ENCODE results near the gene ETV7. TPM values are rescaled to one million over a fixed set of nuclear protein-coding genes. Genes with fewer than 3 reads are reported as not detected.

ETV7 gene
- total RNA-seq, 4 donors from 2014 or later = 14.3 to 30.0 (median 15.0) TPM

DNA sequence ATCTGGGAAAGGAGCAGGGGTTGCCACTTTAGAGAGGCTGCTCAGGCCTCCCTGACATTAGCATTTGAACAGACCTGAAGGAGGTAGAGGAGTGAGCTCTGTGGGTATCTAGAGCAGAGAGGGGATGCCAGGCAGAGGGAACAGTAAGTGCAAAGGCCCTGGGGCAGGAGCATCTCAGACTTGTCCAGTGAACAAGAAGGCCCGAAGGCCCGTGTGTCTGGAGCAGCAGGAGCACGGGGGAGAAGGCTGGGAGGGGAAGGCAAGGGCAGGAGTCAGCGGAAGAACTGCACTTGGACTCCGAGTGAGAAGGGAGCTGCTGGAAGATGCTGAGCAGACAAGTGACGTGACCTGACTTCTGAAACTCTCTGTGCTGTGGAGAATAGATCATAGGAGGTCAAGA, 15.4 kb downstream of the ETV7 start:
- TF ChIP-seq, protein P1, sequence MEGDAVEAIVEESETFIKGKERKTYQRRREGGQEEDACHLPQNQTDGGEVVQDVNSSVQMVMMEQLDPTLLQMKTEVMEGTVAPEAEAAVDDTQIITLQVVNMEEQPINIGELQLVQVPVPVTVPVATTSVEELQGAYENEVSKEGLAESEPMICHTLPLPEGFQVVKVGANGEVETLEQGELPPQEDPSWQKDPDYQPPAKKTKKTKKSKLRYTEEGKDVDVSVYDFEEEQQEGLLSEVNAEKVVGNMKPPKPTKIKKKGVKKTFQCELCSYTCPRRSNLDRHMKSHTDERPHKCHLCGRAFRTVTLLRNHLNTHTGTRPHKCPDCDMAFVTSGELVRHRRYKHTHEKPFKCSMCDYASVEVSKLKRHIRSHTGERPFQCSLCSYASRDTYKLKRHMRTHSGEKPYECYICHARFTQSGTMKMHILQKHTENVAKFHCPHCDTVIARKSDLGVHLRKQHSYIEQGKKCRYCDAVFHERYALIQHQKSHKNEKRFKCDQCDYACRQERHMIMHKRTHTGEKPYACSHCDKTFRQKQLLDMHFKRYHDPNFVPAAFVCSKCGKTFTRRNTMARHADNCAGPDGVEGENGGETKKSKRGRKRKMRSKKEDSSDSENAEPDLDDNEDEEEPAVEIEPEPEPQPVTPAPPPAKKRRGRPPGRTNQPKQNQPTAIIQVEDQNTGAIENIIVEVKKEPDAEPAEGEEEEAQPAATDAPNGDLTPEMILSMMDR (IDR thresholded peaks at IDR 0.05) = no peak
- TF ChIP-seq POLR2A (IDR thresholded peaks at IDR 0.05) = no peak
- H3K4me3 ChIP-seq (ENCODE audit: low read depth, poor library complexity, severe bottlenecking) = no peak overlapping the region
- WGBS, 2 donors = 93% methylated on average over 6 of the region's 6 CpGs
- intact Hi-C loops (cut with DNase I; ENCODE audit: low total_unique reads) = no loop called here
- no peak for DNase-seq (ENCODE audit: low spot score in 2 of 2)

- no peak overlapping the region for H3K4me3 ChIP-seq (ENCODE audit: low read depth, poor library complexity, severe bottlenecking)
- DNase-seq (ENCODE audit: low spot score in 2 of 2) = no peak
- intact Hi-C loops (cut with DNase I; ENCODE audit: low total_unique reads) = no loop called here
- 78 to 91% methylated on average over 4 to 9 of the region's 9 CpGs for WGBS, 2 donors
- TF ChIP-seq POLR2A (IDR thresholded peaks at IDR 0.05) = no peak
- TF ChIP-seq, protein P1 (IDR thresholded peaks at IDR 0.05) = no peak
These were observed 16.3 kb downstream of the ETV7 start for GRCh38 chr6:36371211-36371610.

DNA sequence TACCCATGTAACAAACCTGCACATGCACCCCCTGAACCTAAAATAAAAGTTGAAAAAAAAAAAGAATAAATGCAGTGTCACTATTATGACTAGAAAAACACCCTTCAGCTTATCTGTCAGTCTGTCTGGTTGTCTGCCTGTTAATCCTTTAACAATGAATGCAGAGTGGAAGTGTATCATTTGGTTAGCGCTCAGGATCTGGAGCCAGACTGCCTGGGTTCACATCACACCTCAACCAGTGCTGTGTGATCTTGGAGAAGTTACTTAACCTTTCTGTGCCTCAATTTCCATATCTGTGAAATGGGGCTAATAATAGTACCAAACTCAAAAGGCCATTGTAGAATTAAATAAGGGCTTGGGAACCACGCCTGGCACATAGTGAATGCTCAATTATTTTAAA, 16.8 kb downstream of the ETV7 start:
- DNase-seq (ENCODE audit: low spot score in 2 of 2) = no peak
- TF ChIP-seq POLR2A (IDR thresholded peaks at IDR 0.05) = no peak
- TF ChIP-seq, protein P1 (IDR thresholded peaks at IDR 0.05) = no peak
- no peak overlapping the region for H3K4me3 ChIP-seq (ENCODE audit: low read depth, poor library complexity, severe bottlenecking)
- 94 to 96% methylated on average over 2 of the region's 2 CpGs for WGBS, 2 donors
- intact Hi-C loops (cut with DNase I; ENCODE audit: low total_unique reads) = no loop called here

- intact Hi-C loops (cut with DNase I; ENCODE audit: low total_unique reads) = no loop called here
- H3K4me3 ChIP-seq (ENCODE audit: low read depth, poor library complexity, severe bottlenecking) = no peak overlapping the region
- no peak for DNase-seq (ENCODE audit: low spot score in 2 of 2)
- no peak for TF ChIP-seq POLR2A (IDR thresholded peaks at IDR 0.05)
- TF ChIP-seq, protein P1 (IDR thresholded peaks at IDR 0.05) = no peak
- 86 to 90% methylated on average over 14 of the region's 14 CpGs for WGBS, 2 donors
These were observed 18.3 kb downstream of the ETV7 start for GRCh38 chr6:36368921-36369865.

DNA sequence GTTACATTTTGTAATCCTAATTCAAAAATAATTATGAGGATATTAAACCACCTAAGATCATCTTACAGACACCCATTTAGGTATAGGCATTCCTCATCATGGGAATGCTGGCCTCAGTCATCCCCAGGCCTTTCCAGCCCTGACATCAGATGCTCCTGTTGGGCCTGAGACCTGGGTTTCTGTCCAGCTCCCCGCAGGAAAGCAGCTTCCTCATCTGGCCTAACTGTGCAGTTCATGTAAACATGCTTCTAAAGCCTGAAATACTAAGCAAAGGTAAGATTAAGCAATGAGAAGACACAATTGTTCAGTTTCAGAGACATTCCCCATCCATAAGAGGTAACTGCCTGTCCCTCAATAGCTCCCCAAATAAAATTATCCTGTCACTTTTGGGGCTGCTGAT, 19.0 kb downstream of the ETV7 start:
- no peak overlapping the region for H3K4me3 ChIP-seq (ENCODE audit: low read depth, poor library complexity, severe bottlenecking)
- intact Hi-C loops (cut with DNase I; ENCODE audit: low total_unique reads) = no loop called here
- DNase-seq (ENCODE audit: low spot score in 2 of 2) = no peak
- 79 to 80% methylated on average over 1 of the region's 1 CpG for WGBS, 2 donors
- TF ChIP-seq, protein P1 (IDR thresholded peaks at IDR 0.05) = no peak
- no peak for TF ChIP-seq POLR2A (IDR thresholded peaks at IDR 0.05)

Data from lower leg skin (tissue), 4 donors.